HG02610 (cell line): ENCODE measurements around the gene ATAD2B.
"Not testable (repeated sequence)": the region's sequence is repeated elsewhere in the genome, so short reads cannot be mapped to it uniquely, and the experiment has no call there.

Experiments used
- ATAC-seq: cut with Tn5 transposase; IDR thresholded peaks from one replicate; pipeline ENCODE4 v1.9.1; 2021; ENCODE audit warnings: mild to moderate bottlenecking, moderate library complexity; ENCODE audit not compliant: unreplicated experiment

The ATAD2B gene

GRCh38 chr2:23753291-23754010 is 173.5 kb downstream of the ATAD2B start:
- ATAC-seq, result no peak

DNA sequence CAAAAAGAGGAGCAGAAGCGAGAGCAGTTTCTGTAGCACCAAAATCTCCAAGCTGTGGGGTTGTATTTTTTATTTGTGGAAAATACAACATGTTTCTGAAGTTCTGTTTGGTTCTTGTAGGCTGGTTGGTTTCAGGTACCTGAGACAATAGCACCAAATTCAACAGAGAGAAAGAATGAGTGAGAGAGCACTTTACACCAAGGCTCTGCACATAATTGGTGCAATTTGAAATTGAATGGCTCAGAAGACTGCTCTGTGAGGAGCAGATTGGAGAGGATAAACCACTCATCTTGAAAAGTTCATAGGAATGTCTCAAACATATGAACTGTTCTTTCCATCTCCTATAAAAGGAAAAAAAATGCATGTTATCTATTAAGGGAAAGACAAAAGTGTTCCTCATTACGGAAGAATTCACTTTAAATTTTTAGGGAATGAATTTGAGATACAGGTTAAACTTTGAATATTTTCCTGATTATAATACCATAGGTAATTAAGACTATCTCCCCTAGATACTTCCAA is 175.1 kb downstream of the ATAD2B start:
- ATAC-seq, result no peak

- peak; percentile 21 for ATAC-seq
Measured at GRCh38 chr2:23746141-23746863, 180.6 kb downstream of the ATAD2B start.

DNA sequence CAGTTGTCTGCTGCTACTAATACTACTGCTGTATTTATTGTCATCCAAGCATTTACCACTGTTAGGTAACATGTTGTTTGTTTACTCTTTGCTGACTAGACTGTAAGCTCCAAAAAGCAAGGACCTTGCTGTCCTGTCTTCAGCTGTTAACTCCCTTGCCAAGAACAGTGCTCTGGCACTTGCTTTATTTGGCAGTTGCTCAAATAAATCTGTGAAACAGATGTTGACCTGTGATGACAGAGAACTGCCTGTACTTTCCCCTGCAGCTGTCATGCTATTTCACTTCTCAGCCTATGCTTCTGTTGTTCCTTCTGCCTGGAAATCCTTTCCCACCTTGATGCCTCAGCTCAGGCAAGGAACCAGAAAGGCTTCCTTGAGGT is 181.2 kb downstream of the ATAD2B start:
- peak; percentile 64 for ATAC-seq

- peak; percentile 20 for ATAC-seq
Measured at GRCh38 chr2:23745068-23745725, 181.7 kb downstream of the ATAD2B start.

GRCh38 chr2:23736783-23737182 is 190.1 kb downstream of the ATAD2B start:
- not testable (repeated sequence) for ATAC-seq

GRCh38 chr2:23734416-23734815 is 192.5 kb downstream of the ATAD2B start:
- ATAC-seq, result no peak

GRCh38 chr2:23723029-23723428 is 203.9 kb downstream of the ATAD2B start:
- ATAC-seq, result not testable (repeated sequence)

DNA sequence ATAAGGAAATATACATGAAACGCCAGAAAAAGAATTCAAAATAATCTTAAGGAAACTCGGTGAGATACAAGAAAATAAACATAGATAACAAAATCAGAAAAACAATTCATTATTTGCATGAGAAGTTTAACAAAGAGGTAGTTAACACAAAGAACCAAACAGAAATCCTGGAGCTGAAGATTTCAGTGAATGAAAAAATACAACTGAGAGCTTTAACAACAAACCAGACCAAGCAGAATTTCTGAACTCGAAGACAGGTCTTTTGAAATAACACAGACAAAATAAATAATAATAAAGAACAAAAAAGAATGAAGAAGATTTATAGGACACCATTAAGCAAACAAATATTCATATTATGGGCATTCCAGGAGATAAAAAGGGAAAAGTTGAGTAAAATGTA is 204.7 kb downstream of the ATAD2B start:
- no peak for ATAC-seq

DNA sequence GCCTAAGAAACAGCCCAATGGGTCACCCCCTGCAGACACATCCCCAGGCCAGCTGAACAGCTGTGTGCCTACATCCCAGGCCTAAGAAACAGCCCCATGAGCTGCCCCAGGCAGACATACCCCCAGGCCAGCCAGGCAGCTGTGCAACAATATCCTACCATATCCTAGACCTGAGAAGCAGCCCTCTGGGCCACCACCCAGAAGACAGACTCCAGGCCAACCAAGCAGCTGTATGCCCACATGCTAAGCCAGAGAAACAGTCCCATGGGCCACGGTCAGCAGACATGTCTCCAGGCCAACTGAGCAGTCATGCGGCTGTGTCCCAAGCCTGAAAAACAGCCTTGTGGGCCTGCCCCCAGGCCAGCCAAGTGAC is 205.5 kb downstream of the ATAD2B start:
- ATAC-seq, result no peak

DNA sequence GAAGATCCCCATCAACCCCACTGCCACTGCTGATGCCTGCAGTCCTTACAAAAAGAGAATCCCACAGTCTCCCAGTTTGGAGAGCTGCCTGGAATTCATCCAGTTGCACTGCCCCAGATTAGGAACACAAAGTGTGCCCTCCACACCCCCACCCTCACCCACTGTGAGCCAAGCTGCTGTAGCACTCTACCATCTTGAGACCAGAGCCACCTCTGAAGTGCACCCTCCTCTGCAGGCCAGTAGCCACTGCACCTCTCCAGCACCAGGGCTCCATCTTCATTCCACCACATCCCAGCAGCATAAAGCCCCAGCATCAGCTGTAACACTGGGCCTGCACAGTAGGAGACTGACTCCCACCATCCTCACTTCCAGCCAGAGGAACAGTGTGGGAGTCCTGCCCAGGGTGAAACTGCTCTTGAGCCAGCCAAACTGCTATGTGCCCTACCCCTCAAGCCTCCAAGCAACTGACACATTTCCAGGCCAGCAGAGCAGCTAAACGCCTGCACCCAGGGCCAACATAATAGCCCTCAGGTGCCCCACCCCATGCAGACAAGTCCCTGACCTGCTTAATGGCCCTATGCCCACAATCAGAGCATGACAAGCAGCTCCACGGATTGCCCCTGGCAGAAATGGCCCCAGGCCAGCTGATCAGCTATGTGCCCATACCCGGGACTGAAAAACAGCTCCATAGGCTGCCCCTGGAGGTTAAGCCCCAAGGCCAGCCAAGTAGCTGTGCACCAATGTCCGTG is 206.0 kb downstream of the ATAD2B start:
- ATAC-seq, result no peak

DNA sequence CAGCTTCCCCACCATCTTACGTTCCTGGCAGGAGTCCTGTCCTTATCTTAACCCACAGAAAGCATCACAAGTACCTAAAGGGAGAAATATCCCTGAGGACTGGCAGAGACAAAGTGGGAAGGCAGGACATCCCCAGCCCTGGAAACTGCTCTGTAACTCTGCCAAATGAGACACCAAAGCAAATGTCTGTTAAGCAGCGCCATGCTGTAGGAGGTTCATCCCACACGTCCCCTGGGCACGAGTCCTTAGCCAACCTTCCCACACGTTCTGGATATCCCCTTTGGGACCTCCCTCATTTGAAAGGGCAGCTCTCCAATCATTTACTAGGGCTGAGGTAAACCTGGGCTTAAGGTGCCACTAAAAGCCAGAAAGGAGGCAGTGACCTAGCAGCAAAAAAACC is 207.2 kb downstream of the ATAD2B start:
- ATAC-seq, result no peak

- no peak for ATAC-seq
Measured at GRCh38 chr2:23718931-23719700, 207.8 kb downstream of the ATAD2B start.

DNA sequence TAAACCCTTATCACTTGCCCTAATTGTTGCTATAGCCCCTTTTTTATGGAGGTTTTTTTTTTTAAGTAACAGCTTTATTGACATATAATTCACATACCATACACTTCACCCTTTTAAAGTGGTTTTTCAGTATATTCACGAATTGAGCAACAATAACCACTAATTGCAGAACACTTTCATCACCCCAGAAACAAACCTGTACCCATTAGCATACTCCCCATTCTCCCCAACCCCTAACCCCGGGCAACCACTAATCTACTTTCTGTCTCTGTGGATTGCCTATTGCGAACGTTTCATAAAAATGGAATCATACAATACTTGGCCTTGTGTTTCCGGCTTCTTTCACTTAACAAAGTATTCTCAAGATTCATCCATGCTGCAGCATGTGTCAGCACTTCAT is 213.6 kb downstream of the ATAD2B start:
- ATAC-seq, result no peak

DNA sequence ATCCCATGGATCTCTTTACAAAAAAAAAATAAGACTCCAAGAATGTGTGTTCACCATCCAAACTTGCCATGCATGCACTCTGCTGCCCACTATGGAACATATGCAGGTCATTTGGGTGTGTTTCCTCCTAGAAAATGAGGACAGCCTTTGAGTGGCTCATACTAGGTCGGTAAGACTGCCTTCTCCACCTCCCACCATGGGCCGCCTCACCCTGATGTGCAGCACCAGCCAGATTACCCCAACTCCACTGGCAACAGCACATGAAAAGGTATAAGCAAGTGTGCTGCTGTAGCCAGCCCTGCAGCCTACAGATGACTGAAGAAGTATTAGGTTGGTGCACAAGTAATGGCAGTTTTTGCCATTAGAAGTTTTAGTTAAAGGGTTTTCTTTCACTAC is 214.2 kb downstream of the ATAD2B start:
- no peak for ATAC-seq

GRCh38 chr2:23711979-23712755 is 214.8 kb downstream of the ATAD2B start:
- no peak for ATAC-seq

DNA sequence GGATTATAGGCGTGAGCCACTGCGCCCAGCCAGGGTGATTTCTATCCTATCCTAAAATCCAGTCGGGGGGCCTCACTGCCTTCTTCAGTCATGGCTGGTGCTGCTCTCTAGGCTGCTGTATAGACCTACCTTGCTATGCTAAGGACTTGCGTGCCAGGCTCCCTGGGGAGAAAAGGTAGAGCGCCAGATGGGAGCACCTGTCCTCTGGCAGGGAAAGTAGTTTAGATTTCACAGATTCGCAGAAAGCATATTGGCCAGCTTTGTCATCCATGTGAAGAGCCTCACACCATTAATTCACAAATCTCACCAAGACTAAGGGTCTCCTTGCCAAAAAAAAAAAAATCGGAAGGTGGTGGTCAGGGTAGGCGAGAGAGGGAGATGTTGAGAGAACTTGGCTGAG is 217.6 kb downstream of the ATAD2B start:
- no peak for ATAC-seq

DNA sequence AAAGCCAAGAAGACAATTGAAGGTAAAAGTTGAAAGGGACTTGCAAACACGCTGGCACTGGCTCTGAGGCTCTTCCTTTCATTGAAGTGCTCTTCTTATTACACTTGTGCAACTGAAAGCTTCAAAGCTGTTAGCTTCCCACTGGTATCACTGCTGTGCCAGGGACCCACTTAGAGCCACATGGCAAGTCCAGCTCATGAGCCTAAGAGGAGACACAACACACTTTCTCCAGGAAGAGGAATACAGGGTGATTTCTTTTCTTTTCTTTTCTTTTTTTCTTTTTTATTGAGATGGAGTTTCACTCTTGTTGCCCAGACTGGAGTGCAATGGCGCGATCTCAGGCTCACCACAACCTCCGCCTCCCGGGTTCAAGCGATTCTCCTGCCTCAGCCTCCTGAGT is 218.2 kb downstream of the ATAD2B start:
- ATAC-seq, result no peak

GRCh38 chr2:23707096-23707495 is 219.8 kb downstream of the ATAD2B start:
- ATAC-seq, result no peak
